Measurements from ENCODE around the gene IL9.

DNA sequence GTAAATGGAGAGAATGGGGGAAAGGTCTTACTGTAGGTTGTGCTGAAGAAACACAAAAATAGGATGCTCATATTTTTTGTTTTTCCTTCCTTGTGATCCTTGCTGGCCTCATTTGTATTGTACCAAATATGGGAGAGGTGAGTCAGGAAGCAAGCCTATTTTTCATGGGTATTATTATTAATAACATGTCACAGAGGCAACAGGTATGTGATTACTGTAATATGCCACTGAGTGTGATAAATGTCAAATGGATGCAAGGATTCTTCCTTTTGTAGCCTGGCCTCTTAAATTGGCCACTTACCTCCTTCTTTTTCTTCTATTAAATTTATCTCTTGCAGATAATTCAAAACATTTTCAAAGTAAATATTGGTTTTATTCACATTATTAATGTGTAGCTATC lies 48.9 kb upstream of the IL9 start:
- TF ChIP-seq GATA3 (IDR thresholded peaks at IDR 0.05; ENCODE audit: low read depth, low read length): no peak
- TF ChIP-seq GATA2 (IDR thresholded peaks at IDR 0.05; ENCODE audit: low read depth, low read length): no peak
